Body of pancreas (tissue), 4 donors: ENCODE data around the gene THAP8. TPM values are rescaled to one million over a fixed set of nuclear protein-coding genes. Genes with fewer than 3 reads are reported as not detected.
"Not testable (repeated sequence)": the region's sequence is repeated elsewhere in the genome, so short reads cannot be mapped to it uniquely, and the experiment has no call there.

Source experiments
- ATAC-seq: fragments of 150-250 bp; one replicate; pipeline ENCODE4 v1.9.1; 2016
- DNase-seq, 4 donors: peaks; one replicate each; pipeline ENCODE4 v3.0.0-alpha.2; 2019
- H3K27ac ChIP-seq, 4 donors: fragments of 200-600 bp; sonication (generic); 1 replicate in 3 of 4; 2 replicates in 1 of 4; pipeline versions ENCODE4 v1.5.1 to v1.6.1; 2016 to 2019; ENCODE audit warnings: mild to moderate bottlenecking in 1 of 4, mixed read lengths in 1 of 4, moderate library complexity in 1 of 4
- H3K27me3 ChIP-seq, 2 donors: fragments of 200-600 bp; sonication (generic); one replicate each; pipeline ENCODE4 v1.6.0; 2016; ENCODE audit warnings: mild to moderate bottlenecking in 1 of 2
- H3K36me3 ChIP-seq, 2 donors: fragments of 200-600 bp; sonication (generic); replicated peaks in 1 of 2; 2 replicates each; pipeline ENCODE4 v1.5.1; 2016; ENCODE audit warnings: low read depth in 2 of 2; ENCODE audit not compliant: insufficient read depth in 1 of 2
- H3K4me1 ChIP-seq: fragments of 200-600 bp; sonication (generic); one replicate; pipeline ENCODE4 v1.6.0; 2016
- H3K4me3 ChIP-seq, 2 donors: fragments of 200-600 bp; sonication (generic); 1 replicate in 1 of 2; 2 replicates in 1 of 2; pipeline ENCODE4 v1.5.1; 2016 to 2019
- H3K9me3 ChIP-seq, 3 donors: fragments of 200-600 bp; sonication (generic); 1 replicate in 2 of 3; 2 replicates in 1 of 3; pipeline ENCODE4 v1.5.1; 2016
- CTCF ChIP-seq, 7 experiments: fragments of 450-650 bp in 4 of 7; fragments of 200-600 bp in 3 of 7; sonication (generic) in 3 of 7; IDR thresholded peaks; one replicate each; pipeline ENCODE4 v1.5.1; 2016 to 2019; ENCODE audit warnings: antibody characterized with exemption in 7 of 7
- POLR2A ChIP-seq, 3 donors: fragments of 450-650 bp; IDR thresholded peaks; one replicate each; pipeline ENCODE4 v1.6.1; 2016; ENCODE audit warnings: antibody characterized with exemption in 3 of 3, mild to moderate bottlenecking in 2 of 3
- WGBS, 2 donors: methylation state at CpG; one replicate each; pipeline ENCODE4 v1.1.5; 2017; 5-methylcytosine and 5-hydroxymethylcytosine counted together
- intact Hi-C: fragments of 100-400 bp; cut with DNase I; formaldehyde crosslinking; loops from one replicate; pipeline ENCODE4 v1.15.1; 2023
- total RNA-seq, 2 donors: library from RNA; depleted of rRNA; stranded (reverse); fragments of >200 nt; gene quantifications; one replicate each; pipeline ENCODE4 v1.1.0, GENCODE V29; 2016

THAP8 gene
- total RNA-seq, 2 donors from 2014 or later, result 1.3 to 6.0 TPM

- intact Hi-C loops, result no loop called here
- ATAC-seq, result no peak
- no peak for DNase-seq
- WGBS, 2 donors, result 83 to 87% methylated on average over 8 of the region's 8 CpGs
- H3K9me3 ChIP-seq, result no peaks in the 10 kb centered on the region
- no peaks in the 10 kb centered on the region for H3K27me3 ChIP-seq
- H3K4me1 ChIP-seq, result peaks cover 3% of the 10 kb centered on the region
- no peaks in the 10 kb centered on the region for H3K36me3 ChIP-seq
- H3K4me3 ChIP-seq, result no peak overlapping the region
- TF ChIP-seq CTCF (IDR thresholded peaks at IDR 0.05) (no peak), POLR2A (IDR thresholded peaks at IDR 0.05) (no peak)
- no peak overlapping the region for H3K27ac ChIP-seq
Measured at GRCh38 chr19:36072081-36072480, 18.0 kb upstream of the THAP8 start.

- intact Hi-C loops, H3K9me3 ChIP-seq, H3K4me1 ChIP-seq, H3K4me3 ChIP-seq, H3K27ac ChIP-seq, H3K27me3 ChIP-seq, H3K36me3 ChIP-seq, DNase-seq, ATAC-seq: not testable (repeated sequence)
- WGBS, 2 donors, result 97% methylated on average over 13 of the region's 57 CpGs; no CpG with 5 or more reads in 1 of the 2 donors
Measured at GRCh38 chr19:36068810-36069499, 14.9 kb upstream of the THAP8 start.

GRCh38 chr19:36067681-36068080 lies 13.6 kb upstream of the THAP8 start:
- Histone ChIP-seq H3K4me3 (no peak overlapping the region), H3K27me3 (no peaks in the 10 kb centered on the region), H3K4me1 (peaks cover 3% of the 10 kb centered on the region), H3K27ac (no peak overlapping the region), H3K36me3 (no peaks in the 10 kb centered on the region), H3K9me3 (no peaks in the 10 kb centered on the region)
- intact Hi-C loops, result no loop called here
- no peak for TF ChIP-seq CTCF (IDR thresholded peaks at IDR 0.05)
- TF ChIP-seq POLR2A (IDR thresholded peaks at IDR 0.05), result no peak
- DNase-seq (no peak), ATAC-seq (no peak)
- 85 to 94% methylated on average over 9 to 11 of the region's 11 CpGs for WGBS, 2 donors

- Histone ChIP-seq H3K4me1 (no peaks in the 10 kb centered on the region), H3K9me3 (no peaks in the 10 kb centered on the region), H3K27ac (no peak overlapping the region), H3K27me3 (no peaks in the 10 kb centered on the region), H3K36me3 (no peaks in the 10 kb centered on the region), H3K4me3 (no peak overlapping the region)
- TF ChIP-seq POLR2A (IDR thresholded peaks at IDR 0.05), result no peak
- TF ChIP-seq CTCF (IDR thresholded peaks at IDR 0.05), result no peak
- DNase-seq, result no peak
- no peak for ATAC-seq
- intact Hi-C loops, result no loop called here
- 91 to 92% methylated on average over 8 of the region's 8 CpGs for WGBS, 2 donors
Measured at GRCh38 chr19:36064826-36065225, 10.7 kb upstream of the THAP8 start.

GRCh38 chr19:36061367-36061766 lies 7.3 kb upstream of the THAP8 start:
- Histone ChIP-seq H3K4me3 (no peak overlapping the region), H3K27me3 (no peaks in the 10 kb centered on the region), H3K36me3 (no peaks in the 10 kb centered on the region), H3K27ac (no peak overlapping the region), H3K4me1 (no peaks in the 10 kb centered on the region), H3K9me3 (no peaks in the 10 kb centered on the region)
- 85 to 100% methylated on average over 2 of the region's 2 CpGs for WGBS, 2 donors
- intact Hi-C loops, result no loop called here
- DNase-seq, result no peak
- no peak for ATAC-seq
- TF ChIP-seq POLR2A (IDR thresholded peaks at IDR 0.05) (no peak), CTCF (IDR thresholded peaks at IDR 0.05) (no peak)
